ENCODE data around the gene TNS4. TPM values are rescaled to one million over a fixed set of nuclear protein-coding genes. Genes with fewer than 3 reads are reported as not detected.
A peak's percentile ranks its signal among the peaks of the same experiment; 100 is the strongest.

TNS4 gene
- total RNA-seq, 1 experiment from 2014 or later, result 36.6 TPM

DNA sequence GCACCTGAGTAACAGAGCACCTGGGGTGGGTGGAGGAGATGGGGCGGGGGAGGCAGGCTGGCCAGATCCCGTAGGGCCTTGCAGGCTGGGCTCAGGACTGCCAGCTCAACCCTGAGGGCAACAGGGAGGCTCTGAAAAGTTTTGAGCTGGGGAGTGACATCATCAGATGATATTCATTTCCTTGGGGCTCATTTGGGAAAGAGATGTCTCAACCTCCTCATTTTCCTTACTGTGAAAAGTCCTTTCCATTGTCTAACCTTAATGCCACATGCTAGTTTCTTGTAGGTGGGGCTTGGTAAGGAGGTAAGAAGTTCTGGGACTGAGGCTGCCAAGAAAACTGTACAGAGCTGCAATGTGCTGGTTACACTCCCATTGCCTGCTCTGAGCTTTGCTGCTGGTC lies 3.7 kb downstream of the TNS4 start:
- Histone ChIP-seq H3K36me3 (ENCODE audit: control insufficient read depth in 1 of 2, insufficient read depth in 2 of 2, low read length in 2 of 2) (peaks cover 19 to 28% of the 10 kb centered on the region in 2 experiments), H3K4me1 (ENCODE audit: control insufficient read depth in 1 of 2, insufficient read depth in 2 of 2, low read length in 2 of 2) (peaks cover 27 to 54% of the 10 kb centered on the region in 2 experiments), H2AFZ (ENCODE audit: low read depth, low read length, poor library complexity, severe bottlenecking) (no peak overlapping the region), H3K9me3 (ENCODE audit: control insufficient read depth in 1 of 2, insufficient read depth in 1 of 2, low read depth in 1 of 2, low read length in 2 of 2) (no peaks in the 10 kb centered on the region), H3K4me3 (replicated peaks in 1 of 2; ENCODE audit: low read depth in 1 of 2, low read length in 2 of 2) (no peak overlapping the region), H3K9me2 (ENCODE audit: insufficient read depth) (no peaks in the 10 kb centered on the region), H3K9ac (ENCODE audit: low read length) (no peak overlapping the region), H3K79me2 (ENCODE audit: insufficient read depth, low read length) (peaks cover 61% of the 10 kb centered on the region), H3K4me2 (ENCODE audit: low read length) (peak overlapping the region; percentile 99; the same call in 1 of the 2 replicates), H3K27ac (ENCODE audit: low read depth, low read length) (no peak overlapping the region), H3K27me3 (ENCODE audit: insufficient read depth, low read length) (no peaks in the 10 kb centered on the region), H4K20me1 (ENCODE audit: insufficient read depth) (no peaks in the 10 kb centered on the region)
- CTCF ChIA-PET, result interaction anchor here (0.9 to 3.0 kb wide), 3 partner anchors 21 to 62 kb away, joined by 3 to 17 read pairs (median 4); no protein-coding TSS in a partner anchor
- ATAC-seq, result no peak
- no TSS peak for BruUV-seq (replicated peaks)
- RAD21 ChIA-PET (ENCODE audit: low non-redundant PET in 1 of 2, low total read pairs in 2 of 2, uncharacterized antibody in 2 of 2, unreplicated experiment in 2 of 2), result interaction anchor here in 1 of 2 experiments (0.6 kb wide), 1 partner anchor 16 kb away, joined by 3 read pairs; no protein-coding TSS in a partner anchor
- intact Hi-C loops (cut with micrococcal nuclease), result no loop called here
- no peak for DNase-seq (ENCODE audit: low read depth, low spot score)
- TF ChIP-seq RAD21 (IDR thresholded peaks at IDR 0.05; ENCODE audit: low read depth) (no peak), ZFX (IDR thresholded peaks at IDR 0.05) (no peak)
- POLR2A ChIA-PET, result interaction anchor here (1.2 to 3.3 kb wide), 3 partner anchors 10 to 33 kb away, joined by 3 to 11 read pairs (median 3); no protein-coding TSS in a partner anchor

- DNase-seq (ENCODE audit: low read depth, low spot score) (no peak), ATAC-seq (no peak)
- H4K20me1 ChIP-seq (ENCODE audit: insufficient read depth), result no peaks in the 10 kb centered on the region
- no peak overlapping the region for H2AFZ ChIP-seq (ENCODE audit: low read depth, low read length, poor library complexity, severe bottlenecking)
- H3K79me2 ChIP-seq (ENCODE audit: insufficient read depth, low read length), result peaks cover 61% of the 10 kb centered on the region
- ChIA-PET CTCF (interaction anchor here (0.6 to 1.6 kb wide), 3 partner anchors 20 to 63 kb away, joined by 3 to 4 read pairs (median 3); no protein-coding TSS in a partner anchor), RAD21 (ENCODE audit: low non-redundant PET in 1 of 2, low total read pairs in 2 of 2, uncharacterized antibody in 2 of 2, unreplicated experiment in 2 of 2) (interaction anchor here in 1 of 2 experiments (0.6 kb wide), 2 partner anchors 17 to 36 kb away, joined by 3 read pairs; no protein-coding TSS in a partner anchor), POLR2A (interaction anchor here (1.2 to 3.3 kb wide), 2 partner anchors 9 to 34 kb away, joined by 3 to 11 read pairs; no protein-coding TSS in a partner anchor)
- TF ChIP-seq MAX (IDR thresholded peaks at IDR 0.05), result no peak
- TF ChIP-seq, protein P1, sequence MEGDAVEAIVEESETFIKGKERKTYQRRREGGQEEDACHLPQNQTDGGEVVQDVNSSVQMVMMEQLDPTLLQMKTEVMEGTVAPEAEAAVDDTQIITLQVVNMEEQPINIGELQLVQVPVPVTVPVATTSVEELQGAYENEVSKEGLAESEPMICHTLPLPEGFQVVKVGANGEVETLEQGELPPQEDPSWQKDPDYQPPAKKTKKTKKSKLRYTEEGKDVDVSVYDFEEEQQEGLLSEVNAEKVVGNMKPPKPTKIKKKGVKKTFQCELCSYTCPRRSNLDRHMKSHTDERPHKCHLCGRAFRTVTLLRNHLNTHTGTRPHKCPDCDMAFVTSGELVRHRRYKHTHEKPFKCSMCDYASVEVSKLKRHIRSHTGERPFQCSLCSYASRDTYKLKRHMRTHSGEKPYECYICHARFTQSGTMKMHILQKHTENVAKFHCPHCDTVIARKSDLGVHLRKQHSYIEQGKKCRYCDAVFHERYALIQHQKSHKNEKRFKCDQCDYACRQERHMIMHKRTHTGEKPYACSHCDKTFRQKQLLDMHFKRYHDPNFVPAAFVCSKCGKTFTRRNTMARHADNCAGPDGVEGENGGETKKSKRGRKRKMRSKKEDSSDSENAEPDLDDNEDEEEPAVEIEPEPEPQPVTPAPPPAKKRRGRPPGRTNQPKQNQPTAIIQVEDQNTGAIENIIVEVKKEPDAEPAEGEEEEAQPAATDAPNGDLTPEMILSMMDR (IDR thresholded peaks at IDR 0.05 in 2 of 3, conservative IDR thresholded peaks at IDR 0.05 in 1 of 3; ENCODE audit: borderline replicate concordance in 1 of 3, insufficient read depth in 1 of 3, low read depth in 2 of 3, low read length in 2 of 3), result no peak
- H3K27me3 ChIP-seq (ENCODE audit: insufficient read depth, low read length), result no peaks in the 10 kb centered on the region
- H3K4me2 ChIP-seq (ENCODE audit: low read length), result no peak overlapping the region
- no peaks in the 10 kb centered on the region for H3K9me2 ChIP-seq (ENCODE audit: insufficient read depth)
- no peak overlapping the region for H3K9ac ChIP-seq (ENCODE audit: low read length)
- H3K36me3 ChIP-seq (ENCODE audit: control insufficient read depth in 1 of 2, insufficient read depth in 2 of 2, low read length in 2 of 2), result peaks cover 25 to 28% of the 10 kb centered on the region in 2 experiments
- no peak overlapping the region for H3K27ac ChIP-seq (ENCODE audit: low read depth, low read length)
- peaks cover 23 to 51% of the 10 kb centered on the region in 2 experiments for H3K4me1 ChIP-seq (ENCODE audit: control insufficient read depth in 1 of 2, insufficient read depth in 2 of 2, low read length in 2 of 2)
- intact Hi-C loops (cut with micrococcal nuclease), result no loop called here
- H3K9me3 ChIP-seq (ENCODE audit: control insufficient read depth in 1 of 2, insufficient read depth in 1 of 2, low read depth in 1 of 2, low read length in 2 of 2), result no peaks in the 10 kb centered on the region
- no peak overlapping the region for H3K4me3 ChIP-seq (replicated peaks in 1 of 2; ENCODE audit: low read depth in 1 of 2, low read length in 2 of 2)
- BruUV-seq (replicated peaks), result no TSS peak
Measured at GRCh38 chr17:40496634-40497420, 4.6 kb downstream of the TNS4 start.
